ENCODE data around the gene WDR4. TPM values are rescaled to one million over a fixed set of nuclear protein-coding genes. Genes with fewer than 3 reads are reported as not detected.

Gene WDR4
- total and polyA plus RNA-seq, 2 of the 4 experiments (the other 2 are of a cell fraction) = 11.3 to 20.8 TPM

DNA sequence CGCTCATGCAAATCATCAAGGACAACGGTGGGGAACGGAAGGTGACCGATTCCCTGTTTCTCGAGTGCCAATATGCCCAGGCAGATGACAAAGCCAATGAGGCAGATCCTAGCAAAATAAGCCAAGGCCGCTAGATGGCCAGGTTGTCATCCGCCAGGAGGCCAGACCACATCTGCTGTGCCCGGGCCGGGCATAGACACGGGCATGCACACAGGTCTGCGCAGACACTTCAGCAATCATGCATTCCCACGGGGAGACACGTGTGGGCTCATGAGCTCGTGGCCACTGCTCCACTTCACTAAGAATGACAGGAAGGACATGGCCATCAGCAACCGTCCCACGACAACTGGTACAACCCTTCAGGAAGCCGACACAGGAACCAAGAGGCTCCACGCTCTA lies 23.4 kb downstream of the WDR4 start:
- H3K14ac ChIP-seq (replicated peaks; ENCODE audit: low read depth, low read length) = no peak overlapping the region
- peaks cover 16% of the 10 kb centered on the region for H4K20me1 ChIP-seq (ENCODE audit: insufficient read depth, low read length)
- in situ Hi-C loops (cut with MboI; ENCODE audit: low sequenced_read_pairs) = loop anchor here (25.0 kb wide), 1 partner anchor 94 kb away; no protein-coding TSS in a partner anchor
- no peak overlapping the region for H3K23ac ChIP-seq (ENCODE audit: low read depth, low read length)
- dilution Hi-C loops (cut with HindIII; ENCODE audit: low sequenced_read_pairs, unreplicated experiment) = no loop called here
- H2AK9ac ChIP-seq (replicated peaks; ENCODE audit: low read depth, low read length, poor library complexity) = no peak overlapping the region
- H4K91ac ChIP-seq (ENCODE audit: insufficient read depth, low read depth, low read length) = no peak overlapping the region
- peaks cover 67% of the 10 kb centered on the region for H3K36me3 ChIP-seq (ENCODE audit: control insufficient read depth, insufficient read depth, low read length)
- DNase-seq = no peak
- H4K8ac ChIP-seq (ENCODE audit: low read depth in 2 of 2, low read length in 2 of 2) = no peak overlapping the region
- H2AK5ac ChIP-seq (ENCODE audit: low read depth, low read length) = no peak overlapping the region
- POLR2A ChIA-PET (ENCODE audit: unreplicated experiment) = no interaction called here
- H3K27me3 ChIP-seq (ENCODE audit: control insufficient read depth, insufficient read depth, low read length) = no peaks in the 10 kb centered on the region
- no peak overlapping the region for H3K56ac ChIP-seq (ENCODE audit: extremely low read depth, insufficient read depth, low read length)
- H4K5ac ChIP-seq (ENCODE audit: low read depth, low read length) = no peak overlapping the region
- H3K4me3 ChIP-seq (ENCODE audit: insufficient read depth, low read depth, low read length) = no peak overlapping the region
- no peak overlapping the region for H2BK5ac ChIP-seq (ENCODE audit: low read depth, low read length, poor library complexity, severe bottlenecking)
- no peak overlapping the region for H2BK15ac ChIP-seq (ENCODE audit: low read depth, low read length)
- no peak overlapping the region for H3K4ac ChIP-seq (ENCODE audit: low read depth, low read length)
- no peak overlapping the region for H2AFZ ChIP-seq (replicated peaks; ENCODE audit: low read length, poor library complexity)
- H3K9me1 ChIP-seq (ENCODE audit: insufficient read depth, low read length) = no peaks in the 10 kb centered on the region
- ATAC-seq (ENCODE audit: low read depth) = no peak
- H3K4me1 ChIP-seq (ENCODE audit: control insufficient read depth, insufficient read depth, low read length) = no peaks in the 10 kb centered on the region
- H3K79me1 ChIP-seq (ENCODE audit: low read depth in 1 of 2, low read length in 2 of 2) = peaks cover 6 to 16% of the 10 kb centered on the region in 2 experiments; a peak in 3 of 4 replicates
- H3K9ac ChIP-seq (ENCODE audit: low read depth, low read length) = no peak overlapping the region
- TF ChIP-seq SMC3 (IDR thresholded peaks at IDR 0.05; ENCODE audit: low read depth, low read length) (no peak), CEBPB (IDR thresholded peaks at IDR 0.05; ENCODE audit: low read depth, low read length) (no peak), MXI1 (IDR thresholded peaks at IDR 0.05; ENCODE audit: borderline replicate concordance, low read depth, low read length) (no peak), POLR2A (IDR thresholded peaks at IDR 0.05; ENCODE audit: low read depth, low read length) (no peak), NFE2L2 (IDR thresholded peaks at IDR 0.05; ENCODE audit: low read depth, low read length) (no peak), CHD1 (IDR thresholded peaks at IDR 0.05; ENCODE audit: low read depth, low read length) (no peak), RAD21 (IDR thresholded peaks at IDR 0.05; ENCODE audit: low read length) (no peak), RFX5 (IDR thresholded peaks at IDR 0.05; ENCODE audit: low read depth, low read length) (no peak)
- H3K9me3 ChIP-seq (ENCODE audit: control insufficient read depth, insufficient read depth, low read length) = no peaks in the 10 kb centered on the region
- H2BK120ac ChIP-seq (ENCODE audit: low read depth, low read length) = no peak overlapping the region
- CTCF ChIA-PET = no interaction called here
- H3K27ac ChIP-seq (ENCODE audit: insufficient read depth, low read length) = no peak overlapping the region
- WGBS, 2 experiments (ENCODE audit: extremely low coverage in 2 of 2, insufficient read length in 1 of 2) = 90% methylated on average over 10 of the region's 18 CpGs; no CpG with 5 or more reads in 1 of the 2 experiments
- no peak overlapping the region for H3K18ac ChIP-seq (ENCODE audit: low read depth, low read length)
- no TSS peak for BruUV-seq (replicated peaks)
- intact Hi-C loops (cut with micrococcal nuclease) = no loop called here
- H2BK20ac ChIP-seq (ENCODE audit: low read depth, low read length) = no peak overlapping the region
- no peak overlapping the region for H3K4me2 ChIP-seq (ENCODE audit: low read depth, low read length)
